Fibroblast of lung (primary cell): Measurements from ENCODE around the gene DHPS. TPM values are rescaled to one million over a fixed set of nuclear protein-coding genes. Genes with fewer than 3 reads are reported as not detected.

Source experiments
- DNase-seq, 2 donors: peaks; one replicate each; pipeline versions ENCODE4 v3.0.0 to v3.0.0-alpha.2; 2010; ENCODE audit warnings: low read depth in 2 of 2
- H2AFZ ChIP-seq: 2 replicates; pipeline ENCODE4 v1.5.1; 2012; ENCODE audit warnings: low read length, control low read depth, inconsistent platforms
- H3K27ac ChIP-seq: 2 replicates; pipeline ENCODE4 v1.5.1; 2011; ENCODE audit warnings: low read length, control low read depth; ENCODE audit not compliant: insufficient read depth
- H3K27me3 ChIP-seq: 2 replicates; pipeline ENCODE4 v1.5.1; 2011; ENCODE audit warnings: mild to moderate bottlenecking, low read length; ENCODE audit not compliant: control insufficient read depth, insufficient read depth
- H3K36me3 ChIP-seq: 2 replicates; pipeline ENCODE4 v1.5.1; 2011; ENCODE audit warnings: low read length; ENCODE audit not compliant: control insufficient read depth, insufficient read depth
- H3K4me1 ChIP-seq: 2 replicates; pipeline ENCODE4 v1.5.1; 2011; ENCODE audit warnings: low read length; ENCODE audit not compliant: control insufficient read depth, insufficient read depth; ENCODE audit errors: extremely low read depth
- H3K4me2 ChIP-seq: 2 replicates; pipeline ENCODE4 v1.5.1; 2011; ENCODE audit warnings: low read length, control low read depth; ENCODE audit not compliant: insufficient read depth; ENCODE audit errors: extremely low read depth
- H3K4me3 ChIP-seq, 4 experiments: fragments of 200-600 bp in 1 of 4; sonication (generic) in 1 of 4; replicated peaks in 1 of 4; 2 replicates each; pipeline ENCODE4 v1.5.1; 2011 to 2016; ENCODE audit warnings: low read length in 4 of 4, low read depth in 3 of 4, mild to moderate bottlenecking in 3 of 4, control low read depth in 2 of 4, inconsistent platforms in 1 of 4, mixed read lengths in 1 of 4; ENCODE audit not compliant: insufficient read depth in 1 of 4; ENCODE audit errors: control extremely low read depth in 1 of 4
- H3K79me2 ChIP-seq: 2 replicates; pipeline ENCODE4 v1.5.1; 2012; ENCODE audit warnings: mild to moderate bottlenecking, low read length, inconsistent platforms; ENCODE audit not compliant: control insufficient read depth, insufficient read depth
- H3K9ac ChIP-seq: 2 replicates; pipeline ENCODE4 v1.5.1; 2011; ENCODE audit warnings: mild to moderate bottlenecking, low read length, control low read depth; ENCODE audit not compliant: insufficient read depth
- H3K9me3 ChIP-seq: 2 replicates; pipeline ENCODE4 v1.5.1; 2012; ENCODE audit warnings: low read depth, low read length; ENCODE audit not compliant: control insufficient read depth, insufficient read depth
- H4K20me1 ChIP-seq: 2 replicates; pipeline ENCODE4 v1.5.1; 2011; ENCODE audit warnings: low read length; ENCODE audit not compliant: control insufficient read depth, insufficient read depth; ENCODE audit errors: extremely low read depth
- EZH2 ChIP-seq: IDR thresholded peaks from 2 replicates; pipeline ENCODE4 v1.5.1; 2012; ENCODE audit warnings: low read length, control low read depth, mild to moderate bottlenecking; ENCODE audit errors: missing control alignments
- polyA plus RNA-seq, 2 donors: library from polyadenylated mRNA; depleted of rRNA in 1 of 2; stranded (reverse) in 1 of 2; unstranded in 1 of 2; fragments of >200 nt; gene quantifications; 2 replicates each; pipeline ENCODE4 v1.2.1, GENCODE V29; 2011 to 2012; ENCODE audit warnings: missing spikeins in 1 of 2
- total RNA-seq: library from RNA; depleted of rRNA; stranded (reverse); fragments of >200 nt; gene quantifications from 2 replicates; pipeline ENCODE4 v1.2.1, GENCODE V29; 2014
- TF ChIP-seq, protein P1 (sequence below), 2 donors: IDR thresholded peaks in 1 of 2; conservative IDR thresholded peaks in 1 of 2; 1 replicate in 1 of 2; 2 replicates in 1 of 2; pipeline ENCODE4 v1.5.1; 2011 to 2012; ENCODE audit warnings: low read length in 2 of 2, control low read depth in 1 of 2, inconsistent platforms in 1 of 2, low read depth in 1 of 2, mild to moderate bottlenecking in 1 of 2

DHPS gene
- total and polyA plus RNA-seq, 2 donors (not counting 1 experiment from before 2014, with no cell fraction given) = 43.2 to 60.4 TPM

DNA sequence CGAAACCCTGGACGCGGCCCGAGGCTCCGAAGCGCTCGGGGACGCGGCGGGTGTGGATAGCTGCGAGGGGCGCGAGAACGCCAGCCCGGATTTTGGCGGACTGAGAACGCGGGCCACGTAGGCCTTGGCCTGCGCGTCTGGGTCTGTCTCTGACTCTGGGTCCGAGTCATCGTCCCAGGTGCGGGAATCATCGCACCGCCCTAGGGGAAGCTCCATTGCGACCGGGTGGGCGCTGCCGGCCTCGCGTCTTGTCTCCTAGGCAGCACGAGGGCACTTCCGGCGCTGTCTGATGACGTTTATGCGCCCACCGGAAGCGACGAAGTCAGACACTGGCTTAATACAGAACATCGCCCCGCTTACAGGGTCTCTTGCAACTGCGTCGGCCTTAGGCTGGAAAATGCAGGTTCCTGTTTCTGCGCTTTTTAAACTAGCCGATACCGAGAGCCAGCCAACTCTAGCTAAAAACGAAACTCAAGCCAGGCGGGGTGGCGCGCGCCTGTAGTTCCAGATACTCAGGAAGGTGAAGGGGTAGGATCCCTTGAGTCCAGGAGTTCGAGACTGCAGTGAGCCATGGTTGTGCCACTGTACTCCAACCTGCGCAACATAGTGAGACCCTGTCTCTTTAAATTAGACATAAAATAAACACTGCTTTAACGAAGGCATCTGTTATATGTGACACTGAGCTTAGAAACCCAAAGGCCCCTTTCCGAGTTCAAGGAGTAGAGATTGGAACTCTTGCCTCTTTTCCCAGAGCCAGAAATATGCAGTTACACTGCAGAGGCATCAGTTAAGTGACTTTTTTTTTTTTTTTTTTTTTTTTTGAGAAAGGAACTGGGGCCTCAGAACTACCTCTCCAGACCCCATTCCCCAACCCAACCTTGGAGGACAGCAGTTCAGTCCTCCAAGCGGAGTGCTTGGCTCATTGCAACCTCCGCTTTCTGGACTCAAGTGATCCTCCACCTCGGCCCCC, 15.0 kb upstream of the DHPS start, which contains the start of gene FBXW9:
TSS of gene FBXW9 (minus strand) at position 266 of the 970 bp plus-strand sequence. CDS start at position 216, 50 bp downstream.
- Histone ChIP-seq H3K4me1 (no peaks in the 10 kb centered on the region), H3K9ac (peak within 1 kb of the TSS; percentile 63), H3K27ac (peak within 1 kb of the TSS; percentile 73), H4K20me1 (no peaks in the 10 kb centered on the region), H3K27me3 (no peaks in the 10 kb centered on the region), H3K4me2 (peak within 1 kb of the TSS; percentile 90), H2AFZ (peak within 1 kb of the TSS; percentile 76), H3K36me3 (peaks cover 8% of the 10 kb centered on the region), H3K79me2 (no peaks in the 10 kb centered on the region), H3K9me3 (no peaks in the 10 kb centered on the region), H3K4me3 (peak within 1 kb of the TSS; percentile 58 to 86 (median 73))
- TF ChIP-seq, protein P1, sequence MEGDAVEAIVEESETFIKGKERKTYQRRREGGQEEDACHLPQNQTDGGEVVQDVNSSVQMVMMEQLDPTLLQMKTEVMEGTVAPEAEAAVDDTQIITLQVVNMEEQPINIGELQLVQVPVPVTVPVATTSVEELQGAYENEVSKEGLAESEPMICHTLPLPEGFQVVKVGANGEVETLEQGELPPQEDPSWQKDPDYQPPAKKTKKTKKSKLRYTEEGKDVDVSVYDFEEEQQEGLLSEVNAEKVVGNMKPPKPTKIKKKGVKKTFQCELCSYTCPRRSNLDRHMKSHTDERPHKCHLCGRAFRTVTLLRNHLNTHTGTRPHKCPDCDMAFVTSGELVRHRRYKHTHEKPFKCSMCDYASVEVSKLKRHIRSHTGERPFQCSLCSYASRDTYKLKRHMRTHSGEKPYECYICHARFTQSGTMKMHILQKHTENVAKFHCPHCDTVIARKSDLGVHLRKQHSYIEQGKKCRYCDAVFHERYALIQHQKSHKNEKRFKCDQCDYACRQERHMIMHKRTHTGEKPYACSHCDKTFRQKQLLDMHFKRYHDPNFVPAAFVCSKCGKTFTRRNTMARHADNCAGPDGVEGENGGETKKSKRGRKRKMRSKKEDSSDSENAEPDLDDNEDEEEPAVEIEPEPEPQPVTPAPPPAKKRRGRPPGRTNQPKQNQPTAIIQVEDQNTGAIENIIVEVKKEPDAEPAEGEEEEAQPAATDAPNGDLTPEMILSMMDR (conservative IDR thresholded peaks at IDR 0.05 in 1 of 2, IDR thresholded peaks at IDR 0.05 in 1 of 2; ENCODE audit: low read depth in 1 of 2, low read length in 2 of 2) = no peak
- TF ChIP-seq EZH2 = no peak
- DNase-seq = peak; percentile 94 to 97

DNA sequence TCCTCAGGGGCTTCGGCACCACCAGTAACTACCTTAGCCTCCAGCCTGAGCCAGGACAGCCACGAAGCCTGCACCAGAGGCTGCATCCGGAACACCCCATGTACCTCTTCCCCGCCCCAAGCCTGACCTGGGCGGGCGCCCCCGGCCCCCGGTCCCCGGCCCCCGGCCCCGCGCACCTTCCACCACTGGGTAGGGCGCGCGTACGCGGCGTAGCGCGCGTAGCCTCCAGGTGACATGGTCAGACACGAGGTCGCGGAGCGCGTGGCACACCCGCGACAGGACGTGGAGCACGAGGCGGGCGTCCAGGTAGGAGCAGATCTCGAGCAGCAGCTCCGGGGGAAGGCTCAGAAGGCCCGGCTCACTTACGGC, 14.3 kb upstream of the DHPS start:
- Histone ChIP-seq H3K9me3 (no peaks in the 10 kb centered on the region), H3K27me3 (no peaks in the 10 kb centered on the region), H3K27ac (peak overlapping the region; percentile 73), H2AFZ (peak overlapping the region; percentile 45), H3K4me1 (no peaks in the 10 kb centered on the region), H3K4me3 (peak overlapping the region; percentile 58 to 86 (median 73)), H3K9ac (peak overlapping the region; percentile 63), H3K4me2 (peak overlapping the region; percentile 90), H3K36me3 (peaks cover 4% of the 10 kb centered on the region), H4K20me1 (no peaks in the 10 kb centered on the region), H3K79me2 (no peaks in the 10 kb centered on the region)
- TF ChIP-seq, protein P1 (conservative IDR thresholded peaks at IDR 0.05 in 1 of 2, IDR thresholded peaks at IDR 0.05 in 1 of 2; ENCODE audit: low read depth in 1 of 2, low read length in 2 of 2) = no peak
- TF ChIP-seq EZH2 = no peak
- no peak for DNase-seq

DNA sequence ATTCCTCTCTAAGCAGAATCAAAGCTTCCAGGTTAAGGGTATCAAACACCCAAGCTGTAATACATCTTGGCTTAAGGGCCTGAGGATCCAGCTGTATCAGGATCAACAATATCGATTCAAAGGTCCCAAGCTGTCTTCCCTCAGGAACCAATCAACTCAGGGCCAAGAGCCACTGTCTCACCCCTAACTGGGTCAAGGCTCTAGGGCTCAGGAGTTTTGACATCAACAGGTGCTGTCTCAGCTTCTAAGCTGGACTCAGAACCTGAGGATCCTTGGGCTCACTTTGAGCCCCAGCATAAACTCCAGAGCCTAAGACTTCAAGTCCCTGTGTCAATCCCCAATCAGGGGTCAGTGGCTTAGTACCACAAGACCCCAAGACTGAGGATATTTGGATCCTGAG, 13.8 kb upstream of the DHPS start:
- no peaks in the 10 kb centered on the region for H3K9me3 ChIP-seq
- H3K27ac ChIP-seq = no peak overlapping the region
- H3K4me3 ChIP-seq = peak overlapping the region; percentile 58 to 86 (median 73)
- no peak for TF ChIP-seq EZH2
- no peaks in the 10 kb centered on the region for H3K27me3 ChIP-seq
- H3K4me2 ChIP-seq = peak overlapping the region; percentile 72
- H3K36me3 ChIP-seq = peaks cover 4% of the 10 kb centered on the region
- H3K4me1 ChIP-seq = no peaks in the 10 kb centered on the region
- H4K20me1 ChIP-seq = no peaks in the 10 kb centered on the region
- no peak for DNase-seq
- no peaks in the 10 kb centered on the region for H3K79me2 ChIP-seq
- H3K9ac ChIP-seq = peak overlapping the region; percentile 13
- H2AFZ ChIP-seq = no peak overlapping the region
